Hepatocyte (in vitro differentiated cells): ENCODE data around the gene MAPKAP1. TPM values are rescaled to one million over a fixed set of nuclear protein-coding genes. Genes with fewer than 3 reads are reported as not detected.
"Not testable (repeated sequence)": the region's sequence is repeated elsewhere in the genome, so short reads cannot be mapped to it uniquely, and the experiment has no call there.

Source experiments
- DNase-seq: peaks from one replicate; pipeline ENCODE4 v3.0.0-alpha.2; 2016; ENCODE audit warnings: low spot score
- H2AFZ ChIP-seq: fragments of 200-600 bp; sonication (generic); 2 replicates; pipeline ENCODE4 v1.6.0; 2016; ENCODE audit warnings: antibody characterized with exemption, mild to moderate bottlenecking
- H3K27ac ChIP-seq: fragments of 200-600 bp; sonication (generic); 2 replicates; pipeline ENCODE4 v1.5.1; 2016; ENCODE audit warnings: mild to moderate bottlenecking
- H3K27me3 ChIP-seq: fragments of 200-600 bp; sonication (generic); 2 replicates; pipeline ENCODE4 v1.6.1; 2016
- H3K36me3 ChIP-seq: fragments of 200-600 bp; sonication (generic); replicated peaks from 2 replicates; pipeline ENCODE4 v1.5.1; 2016; ENCODE audit warnings: low read depth; ENCODE audit not compliant: insufficient read depth
- H3K4me1 ChIP-seq: fragments of 200-600 bp; sonication (generic); 2 replicates; pipeline ENCODE4 v1.5.1; 2016; ENCODE audit warnings: mild to moderate bottlenecking, moderate library complexity; ENCODE audit not compliant: insufficient read depth
- H3K4me2 ChIP-seq: fragments of 200-600 bp; sonication (generic); 2 replicates; pipeline ENCODE4 v1.6.0; 2016
- H3K4me3 ChIP-seq: fragments of 200-600 bp; sonication (generic); 2 replicates; pipeline ENCODE4 v1.5.1; 2016; ENCODE audit warnings: mild to moderate bottlenecking
- H3K79me2 ChIP-seq: fragments of 200-600 bp; sonication (generic); 2 replicates; pipeline ENCODE4 v1.6.0; 2017; ENCODE audit warnings: mild to moderate bottlenecking
- H3K9me2 ChIP-seq: fragments of 200-600 bp; sonication (generic); replicated peaks from 2 replicates; pipeline ENCODE4 v1.6.0; 2017; ENCODE audit warnings: mild to moderate bottlenecking; ENCODE audit not compliant: insufficient read depth
- H3K9me3 ChIP-seq: fragments of 200-600 bp; sonication (generic); 2 replicates; pipeline ENCODE4 v1.5.1; 2016; ENCODE audit warnings: low read depth, mild to moderate bottlenecking
- H4K20me1 ChIP-seq: fragments of 200-600 bp; sonication (generic); 2 replicates; pipeline ENCODE4 v1.6.0; 2016; ENCODE audit warnings: mild to moderate bottlenecking; ENCODE audit not compliant: insufficient read depth, poor library complexity, severe bottlenecking
- EZH2 ChIP-seq: fragments of 200-600 bp; sonication (generic); IDR thresholded peaks from 2 replicates; pipeline ENCODE4 v1.6.1; 2016; ENCODE audit warnings: antibody characterized with exemption, mild to moderate bottlenecking, borderline replicate concordance
- EZH2phosphoT487 ChIP-seq: fragments of 200-600 bp; sonication (generic); IDR thresholded peaks from one replicate; pipeline ENCODE4 v1.6.1; 2018; ENCODE audit warnings: antibody characterized with exemption, mild to moderate bottlenecking, low read depth, moderate library complexity; ENCODE audit not compliant: unreplicated experiment, severe bottlenecking
- WGBS: methylation state at CpG from one replicate; pipeline ENCODE4 v1.1.6; 2016; ENCODE audit warnings: low lambda C conversion rate; ENCODE audit errors: missing lambda C conversion rate; 5-methylcytosine and 5-hydroxymethylcytosine counted together
- polyA plus RNA-seq: library from polyadenylated mRNA; unstranded; fragments of >200 nt; fragmentation: Nextera tagmentation; extraction: Ambion mirVana; gene quantifications from 2 replicates; pipeline ENCODE4 v1.2.1, GENCODE V29; 2016
- total RNA-seq: library from RNA; depleted of rRNA; stranded (reverse); fragments of >200 nt; gene quantifications from 2 replicates; pipeline ENCODE4 v1.2.3, GENCODE V29; 2014
- TF ChIP-seq, protein P1 (sequence below): fragments of 200-600 bp; sonication (generic); IDR thresholded peaks from 2 replicates; pipeline ENCODE4 v1.5.1; 2016; ENCODE audit warnings: antibody characterized with exemption, mild to moderate bottlenecking; ENCODE audit not compliant: poor library complexity

The MAPKAP1 gene
- total and polyA plus RNA-seq, 2 experiments from 2014 or later = 74.5 to 79.4 TPM

DNA sequence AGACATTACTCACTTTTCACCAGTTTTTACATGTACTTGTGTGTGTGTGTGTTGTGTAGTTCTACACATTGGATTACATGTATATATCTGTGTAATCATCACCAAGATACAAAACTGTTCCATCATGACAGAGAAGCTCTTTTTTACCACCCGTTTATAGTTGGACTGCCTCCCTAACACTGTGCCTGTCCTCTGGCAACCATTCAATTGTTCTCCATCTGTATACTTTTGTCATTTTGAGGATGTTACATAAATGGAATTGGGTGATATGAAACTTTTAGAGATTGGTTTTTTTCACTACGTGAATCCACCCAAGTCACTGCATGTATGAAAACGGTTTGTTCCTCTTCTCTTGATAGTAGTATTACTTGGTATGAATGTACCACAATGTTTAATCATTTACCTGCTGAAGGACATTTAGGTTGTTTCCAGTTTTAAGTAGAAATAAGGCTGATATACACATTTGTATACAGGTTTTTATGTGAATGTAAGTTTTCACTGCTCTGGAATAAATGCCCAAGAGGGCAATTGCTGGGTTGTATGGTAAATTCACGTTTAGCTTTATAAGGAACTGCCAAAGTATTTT lies 126.2 kb downstream of the MAPKAP1 start:
- WGBS = 94% methylated on average over 4 of the region's 4 CpGs
- DNase-seq = no peak

DNA sequence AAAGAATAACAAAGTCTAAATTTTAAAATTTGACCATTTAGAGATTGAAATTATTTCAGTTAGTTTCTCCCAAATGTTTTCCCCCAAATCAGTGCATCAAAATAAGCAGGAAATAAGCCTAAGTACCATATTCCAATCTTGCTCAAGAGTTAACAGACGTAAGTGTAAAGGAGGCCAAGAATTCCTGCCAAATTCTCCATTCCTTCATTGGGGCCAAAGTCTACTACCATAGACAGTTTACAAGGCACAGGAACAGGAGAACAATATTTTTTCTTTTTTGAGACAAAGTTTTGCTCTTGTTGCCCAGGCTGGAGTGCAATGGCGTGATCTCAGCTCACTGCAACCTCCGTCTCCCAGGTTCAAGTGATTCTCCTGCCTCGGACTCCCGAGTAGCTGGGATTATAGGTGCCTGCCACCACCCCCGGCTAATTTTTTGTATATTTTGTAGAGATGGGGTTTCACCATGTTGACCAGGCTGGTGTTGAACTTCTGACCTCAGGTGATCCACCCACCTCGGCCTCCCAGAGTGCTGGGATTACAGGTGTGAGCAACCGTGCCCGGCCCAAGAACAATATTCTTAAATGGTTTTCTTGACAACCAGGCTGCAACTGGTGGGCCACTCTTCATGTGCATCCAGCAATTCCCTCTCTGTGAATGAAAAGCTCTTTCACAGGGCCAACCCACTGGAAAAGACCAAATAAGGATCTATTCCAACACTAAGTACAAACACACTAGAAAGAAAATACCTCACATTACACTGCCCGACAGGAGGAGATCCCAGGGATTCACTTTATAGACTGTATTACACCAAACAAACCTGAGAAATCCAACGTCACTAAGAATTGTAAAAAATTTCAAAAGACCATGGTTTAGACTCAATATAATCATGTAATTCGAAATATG lies 127.7 kb downstream of the MAPKAP1 start:
- DNase-seq = no peak
- no peaks in the 10 kb centered on the region for H4K20me1 ChIP-seq
- WGBS = 91% methylated on average over 12 of the region's 12 CpGs
- no peak overlapping the region for H2AFZ ChIP-seq
- no peaks in the 10 kb centered on the region for H3K27me3 ChIP-seq
- no peak for TF ChIP-seq EZH2phosphoT487
- TF ChIP-seq, protein P1, sequence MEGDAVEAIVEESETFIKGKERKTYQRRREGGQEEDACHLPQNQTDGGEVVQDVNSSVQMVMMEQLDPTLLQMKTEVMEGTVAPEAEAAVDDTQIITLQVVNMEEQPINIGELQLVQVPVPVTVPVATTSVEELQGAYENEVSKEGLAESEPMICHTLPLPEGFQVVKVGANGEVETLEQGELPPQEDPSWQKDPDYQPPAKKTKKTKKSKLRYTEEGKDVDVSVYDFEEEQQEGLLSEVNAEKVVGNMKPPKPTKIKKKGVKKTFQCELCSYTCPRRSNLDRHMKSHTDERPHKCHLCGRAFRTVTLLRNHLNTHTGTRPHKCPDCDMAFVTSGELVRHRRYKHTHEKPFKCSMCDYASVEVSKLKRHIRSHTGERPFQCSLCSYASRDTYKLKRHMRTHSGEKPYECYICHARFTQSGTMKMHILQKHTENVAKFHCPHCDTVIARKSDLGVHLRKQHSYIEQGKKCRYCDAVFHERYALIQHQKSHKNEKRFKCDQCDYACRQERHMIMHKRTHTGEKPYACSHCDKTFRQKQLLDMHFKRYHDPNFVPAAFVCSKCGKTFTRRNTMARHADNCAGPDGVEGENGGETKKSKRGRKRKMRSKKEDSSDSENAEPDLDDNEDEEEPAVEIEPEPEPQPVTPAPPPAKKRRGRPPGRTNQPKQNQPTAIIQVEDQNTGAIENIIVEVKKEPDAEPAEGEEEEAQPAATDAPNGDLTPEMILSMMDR = no peak
- TF ChIP-seq EZH2 = no peak
- no peaks in the 10 kb centered on the region for H3K4me1 ChIP-seq
- no peak overlapping the region for H3K4me3 ChIP-seq
- no peak overlapping the region for H3K27ac ChIP-seq
- no peaks in the 10 kb centered on the region for H3K9me2 ChIP-seq
- H3K4me2 ChIP-seq = no peak overlapping the region
- H3K9me3 ChIP-seq = no peaks in the 10 kb centered on the region
- no peaks in the 10 kb centered on the region for H3K36me3 ChIP-seq
- no peaks in the 10 kb centered on the region for H3K79me2 ChIP-seq

More for the DNA sequence above, 126.2 kb downstream of the MAPKAP1 start:
- H3K4me2 ChIP-seq = no peak overlapping the region
- H3K79me2 ChIP-seq = no peaks in the 10 kb centered on the region
- H3K4me1 ChIP-seq = no peaks in the 10 kb centered on the region
- H2AFZ ChIP-seq = no peak overlapping the region
- no peak for TF ChIP-seq EZH2
- no peak for TF ChIP-seq EZH2phosphoT487
- TF ChIP-seq, protein P1 = no peak
- H3K9me3 ChIP-seq = no peaks in the 10 kb centered on the region
- no peak overlapping the region for H3K27ac ChIP-seq
- H3K9me2 ChIP-seq = no peaks in the 10 kb centered on the region
- H3K36me3 ChIP-seq = no peaks in the 10 kb centered on the region
- no peaks in the 10 kb centered on the region for H4K20me1 ChIP-seq
- no peak overlapping the region for H3K4me3 ChIP-seq
- H3K27me3 ChIP-seq = no peaks in the 10 kb centered on the region

DNA sequence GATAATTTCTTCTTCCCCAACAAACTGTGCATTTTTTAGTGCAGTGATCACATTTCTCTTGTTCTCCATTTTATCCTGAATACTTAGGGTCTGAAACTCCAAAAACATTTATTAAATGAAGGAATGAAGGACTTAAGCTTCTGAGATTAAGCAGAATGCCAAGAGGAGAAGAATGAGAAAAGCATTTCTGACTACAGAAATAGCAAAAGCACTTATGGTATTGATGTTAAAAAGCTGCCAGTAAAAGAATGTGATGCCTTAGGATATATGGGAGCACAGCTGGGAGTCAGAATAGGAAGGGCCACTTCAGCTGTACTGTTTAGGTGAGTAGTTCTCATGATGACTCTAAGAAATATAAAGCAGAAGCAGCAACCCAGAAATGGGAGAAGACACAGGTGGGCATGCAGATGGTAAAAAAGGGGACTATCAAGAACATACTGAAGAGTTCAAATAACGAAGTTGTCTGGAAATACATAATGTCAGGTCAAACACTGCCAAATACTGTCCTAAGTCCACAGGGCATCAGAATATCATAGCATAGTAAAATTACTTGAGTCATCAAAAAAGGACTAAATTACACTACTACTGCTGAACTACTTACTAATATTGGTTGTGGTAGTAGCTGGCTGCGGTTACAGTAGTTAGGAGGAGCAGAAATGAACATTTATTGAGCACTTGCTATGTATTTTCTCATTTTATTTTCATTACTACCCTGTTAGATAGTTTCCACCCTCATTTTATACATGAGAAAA lies 132.7 kb downstream of the MAPKAP1 start:
- TF ChIP-seq, protein P1 = no peak
- TF ChIP-seq EZH2 (no peak), EZH2phosphoT487 (no peak)
- 100% methylated on average over 2 of the region's 2 CpGs for WGBS
- H3K4me1 ChIP-seq = no peaks in the 10 kb centered on the region
- peaks cover 16% of the 10 kb centered on the region for H3K9me3 ChIP-seq
- H4K20me1 ChIP-seq = no peaks in the 10 kb centered on the region
- H3K9me2 ChIP-seq = no peaks in the 10 kb centered on the region
- no peaks in the 10 kb centered on the region for H3K27me3 ChIP-seq
- no peaks in the 10 kb centered on the region for H3K79me2 ChIP-seq
- no peak overlapping the region for H2AFZ ChIP-seq
- H3K36me3 ChIP-seq = no peaks in the 10 kb centered on the region
- no peak for DNase-seq
- no peak overlapping the region for H3K27ac ChIP-seq
- no peak overlapping the region for H3K4me2 ChIP-seq
- no peak overlapping the region for H3K4me3 ChIP-seq

DNA sequence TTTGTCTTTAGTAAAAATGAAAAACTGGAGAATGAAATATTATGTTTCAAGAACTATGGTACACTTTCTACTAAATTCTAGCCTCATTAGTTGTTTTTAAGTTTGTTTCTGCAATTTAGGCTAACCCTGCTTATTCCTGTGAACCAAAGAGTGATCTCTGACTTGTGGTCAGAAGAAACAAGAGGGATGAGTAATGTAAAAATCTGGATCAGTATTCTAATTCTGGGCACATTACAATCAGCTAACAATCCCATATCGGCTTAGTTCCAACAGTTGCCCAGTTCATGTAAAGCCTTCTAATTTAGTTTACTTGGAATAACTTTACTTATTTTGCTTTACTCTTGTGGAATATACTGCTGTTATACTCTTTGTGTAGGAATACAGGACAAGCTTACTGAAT lies 134.5 kb downstream of the MAPKAP1 start:
- H3K9me2 ChIP-seq, H3K36me3 ChIP-seq, H3K4me3 ChIP-seq, H3K79me2 ChIP-seq, H3K27me3 ChIP-seq, DNase-seq, H3K4me1 ChIP-seq, H3K4me2 ChIP-seq, H2AFZ ChIP-seq, H3K27ac ChIP-seq, H4K20me1 ChIP-seq: not testable (repeated sequence)
- WGBS = 100% methylated on average over 1 of the region's 1 CpG
- peaks cover 16% of the 10 kb centered on the region for H3K9me3 ChIP-seq

DNA sequence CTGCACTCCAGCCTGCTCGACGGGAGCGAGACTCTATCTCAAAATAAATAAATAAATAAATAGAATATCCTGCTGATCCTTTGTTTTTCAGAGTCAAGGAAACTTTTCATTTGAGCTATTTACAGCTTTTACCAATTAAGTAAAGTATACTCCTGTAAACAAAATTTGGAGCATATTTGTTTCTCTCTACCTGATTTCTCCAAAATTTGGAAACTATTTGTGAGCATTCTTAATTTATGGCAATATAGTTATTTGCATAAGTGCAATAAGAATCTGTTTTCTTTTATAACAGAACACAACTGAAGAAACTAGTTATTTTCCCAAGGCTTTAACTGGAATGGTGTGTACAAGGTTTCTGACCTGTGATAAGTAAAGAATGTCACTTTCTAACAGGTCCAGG lies 135.2 kb downstream of the MAPKAP1 start:
- WGBS = 98% methylated on average over 3 of the region's 3 CpGs
- H3K4me2 ChIP-seq, H3K79me2 ChIP-seq, DNase-seq, H3K27me3 ChIP-seq, H3K4me3 ChIP-seq, H2AFZ ChIP-seq, H3K27ac ChIP-seq, H3K4me1 ChIP-seq, H4K20me1 ChIP-seq, H3K36me3 ChIP-seq, H3K9me2 ChIP-seq: not testable (repeated sequence)
- H3K9me3 ChIP-seq = peaks cover 16% of the 10 kb centered on the region
